ENCODE data around the gene TRIM10. TPM values are rescaled to one million over a fixed set of nuclear protein-coding genes. Genes with fewer than 3 reads are reported as not detected.
"Not testable (repeated sequence)": the region's sequence is repeated elsewhere in the genome, so short reads cannot be mapped to it uniquely, and the experiment has no call there.

Gene TRIM10
- total RNA-seq, 1 experiment from 2014 or later = not detected

GRCh38 chr6:30155520-30156261, 5.3 kb downstream of the TRIM10 start:
- DNase-seq (ENCODE audit: extremely low read depth, low read depth) = no peak

- no peak for DNase-seq (ENCODE audit: extremely low read depth, low read depth)
These were observed 6.1 kb downstream of the TRIM10 start for GRCh38 chr6:30154709-30155519.

- no peak for DNase-seq (ENCODE audit: extremely low read depth, low read depth)
These were observed 7.0 kb downstream of the TRIM10 start for GRCh38 chr6:30154061-30154460.

- DNase-seq (ENCODE audit: extremely low read depth, low read depth) = no peak
These were observed 8.0 kb downstream of the TRIM10 start for GRCh38 chr6:30152910-30153610.

GRCh38 chr6:30152016-30152673, 8.9 kb downstream of the TRIM10 start:
- no peak for DNase-seq (ENCODE audit: extremely low read depth, low read depth)

GRCh38 chr6:30151580-30151979, 9.4 kb downstream of the TRIM10 start:
- no peak for DNase-seq (ENCODE audit: extremely low read depth, low read depth)

GRCh38 chr6:30150671-30151395, 10.2 kb downstream of the TRIM10 start:
- no peak for DNase-seq (ENCODE audit: extremely low read depth, low read depth)

- DNase-seq (ENCODE audit: extremely low read depth, low read depth) = no peak
These were observed 11.0 kb downstream of the TRIM10 start for GRCh38 chr6:30149858-30150550.

GRCh38 chr6:30149234-30149633, 11.8 kb downstream of the TRIM10 start:
- no peak for DNase-seq (ENCODE audit: extremely low read depth, low read depth)

GRCh38 chr6:30147096-30147495, 13.9 kb downstream of the TRIM10 start:
- DNase-seq (ENCODE audit: extremely low read depth, low read depth) = no peak

GRCh38 chr6:30145818-30146217, 15.2 kb downstream of the TRIM10 start:
- no peak for DNase-seq (ENCODE audit: extremely low read depth, low read depth)

- no peak for DNase-seq (ENCODE audit: extremely low read depth, low read depth)
These were observed 16.2 kb downstream of the TRIM10 start for GRCh38 chr6:30144811-30145210.

- DNase-seq (ENCODE audit: extremely low read depth, low read depth) = no peak
These were observed 17.2 kb downstream of the TRIM10 start for GRCh38 chr6:30143780-30144179.

GRCh38 chr6:30142665-30143064, 18.3 kb downstream of the TRIM10 start:
- DNase-seq (ENCODE audit: extremely low read depth, low read depth) = no peak

- not testable (repeated sequence) for DNase-seq (ENCODE audit: extremely low read depth, low read depth)
These were observed 20.8 kb downstream of the TRIM10 start for GRCh38 chr6:30140240-30140639.

GRCh38 chr6:30136570-30137286, 24.3 kb downstream of the TRIM10 start:
- DNase-seq (ENCODE audit: extremely low read depth, low read depth) = no peak

GRCh38 chr6:30135757-30136156, 25.3 kb downstream of the TRIM10 start, which contains the start of gene TRIM40:
Gene TRIM40 (plus strand): TSS chr6:30136140. CDS start chr6:30137037, 897 bp downstream.
- no peak for DNase-seq (ENCODE audit: extremely low read depth, low read depth)

GRCh38 chr6:30135147-30135546, 25.9 kb downstream of the TRIM10 start:
- no peak for DNase-seq (ENCODE audit: extremely low read depth, low read depth)
